SK-N-SH treated with all-trans-retinoic acid at 6 μM for 48 hours (cell line): ENCODE data around the gene KCNG2.

ENCODE experiments used
- ATAC-seq: fragments of 200-7000 bp; cut with Tn5 transposase; 3 replicates; pipeline ENCODE4 v1.9.1; 2020; ENCODE audit warnings: mild to moderate bottlenecking, moderate library complexity
- ARNTL ChIP-seq: fragments of 450-650 bp; formaldehyde crosslinking; IDR thresholded peaks from 2 replicates; pipeline ENCODE4 v1.5.0; 2020; ENCODE audit warnings: low read depth, mild to moderate bottlenecking, moderate library complexity, borderline replicate concordance
- CSDC2 ChIP-seq: fragments of 250-450 bp; sonication (Bioruptor Pico); IDR thresholded peaks from 2 replicates; pipeline ENCODE4 v1.5.0; 2020; ENCODE audit warnings: mild to moderate bottlenecking, moderate library complexity
- CSRNP3 ChIP-seq: fragments of 250-450 bp; sonication (Bioruptor Pico); IDR thresholded peaks from 2 replicates; pipeline ENCODE4 v1.5.1; 2021; ENCODE audit warnings: mild to moderate bottlenecking, moderate library complexity
- ESRRG ChIP-seq: fragments of 250-450 bp; sonication (Bioruptor Pico); IDR thresholded peaks from 2 replicates; pipeline ENCODE4 v1.6.1; 2021; ENCODE audit warnings: mild to moderate bottlenecking
- GLIS3 ChIP-seq: fragments of 250-450 bp; sonication (Bioruptor Pico); IDR thresholded peaks from 2 replicates; pipeline ENCODE4 v1.5.0; 2020; ENCODE audit warnings: mild to moderate bottlenecking, moderate library complexity
- OSR1 ChIP-seq: fragments of 250-450 bp; sonication (Bioruptor Pico); IDR thresholded peaks from 2 replicates; pipeline ENCODE4 v1.8.0; 2022; ENCODE audit warnings: moderate library complexity, mild to moderate bottlenecking, inconsistent platforms
- PATZ1 ChIP-seq: fragments of 250-450 bp; sonication (Bioruptor Pico); IDR thresholded peaks from 2 replicates; pipeline ENCODE4 v1.8.0; 2020; ENCODE audit warnings: mild to moderate bottlenecking, moderate library complexity, borderline replicate concordance
- RARB ChIP-seq: fragments of 250-450 bp; sonication (Bioruptor Pico); IDR thresholded peaks from 2 replicates; pipeline ENCODE4 v1.8.0; 2021; ENCODE audit warnings: mild to moderate bottlenecking, moderate library complexity
- SNAI2 ChIP-seq: fragments of 250-450 bp; sonication (Bioruptor Pico); IDR thresholded peaks from 2 replicates; pipeline ENCODE4 v1.5.0; 2020; ENCODE audit warnings: mild to moderate bottlenecking, moderate library complexity
- TCF4 ChIP-seq: fragments of 250-450 bp; sonication (Bioruptor Pico); IDR thresholded peaks from 2 replicates; pipeline ENCODE4 v1.8.0; 2021; ENCODE audit warnings: mild to moderate bottlenecking, moderate library complexity, borderline replicate concordance
- TOX ChIP-seq: fragments of 250-450 bp; sonication (Bioruptor Pico); IDR thresholded peaks from 2 replicates; pipeline ENCODE4 v1.8.0; 2021; ENCODE audit warnings: mild to moderate bottlenecking, moderate library complexity, borderline replicate concordance
- ZC3H10 ChIP-seq: fragments of 250-450 bp; sonication (Bioruptor Pico); IDR thresholded peaks from 2 replicates; pipeline ENCODE4 v1.5.1; 2021; ENCODE audit warnings: mild to moderate bottlenecking, moderate library complexity
- ZFP3 ChIP-seq: fragments of 250-450 bp; sonication (Bioruptor Pico); IDR thresholded peaks from 2 replicates; pipeline ENCODE4 v1.5.0; 2020; ENCODE audit warnings: mild to moderate bottlenecking, moderate library complexity
- ZFP30 ChIP-seq: fragments of 450-650 bp; formaldehyde crosslinking; IDR thresholded peaks from 2 replicates; pipeline ENCODE4 v1.5.0; 2022; ENCODE audit warnings: mild to moderate bottlenecking, moderate library complexity
- ZNF565 ChIP-seq: fragments of 450-650 bp; formaldehyde crosslinking; conservative IDR thresholded peaks from 2 replicates; pipeline ENCODE4 v1.5.0; 2020; ENCODE audit warnings: low read depth, mild to moderate bottlenecking, moderate library complexity
- ZNF70 ChIP-seq: fragments of 450-650 bp; formaldehyde crosslinking; IDR thresholded peaks from 2 replicates; pipeline ENCODE4 v1.5.0; 2020; ENCODE audit warnings: mild to moderate bottlenecking, moderate library complexity
- ZNF8 ChIP-seq: fragments of 450-650 bp; formaldehyde crosslinking; IDR thresholded peaks from 2 replicates; pipeline ENCODE4 v1.5.0; 2020; ENCODE audit warnings: mild to moderate bottlenecking, moderate library complexity
- TF ChIP-seq, protein P1 (sequence below): fragments of 250-450 bp; sonication (Bioruptor Pico); IDR thresholded peaks from 2 replicates; pipeline ENCODE4 v1.5.0; 2020; ENCODE audit warnings: mild to moderate bottlenecking, moderate library complexity
- TF ChIP-seq, protein P2 (sequence below): fragments of 250-450 bp; sonication (Bioruptor Pico); IDR thresholded peaks from 2 replicates; pipeline ENCODE4 v1.8.0; 2021; ENCODE audit warnings: low read depth, mild to moderate bottlenecking, moderate library complexity, borderline replicate concordance
- TF ChIP-seq, protein P3 (sequence below): fragments of 250-450 bp; sonication (Bioruptor Pico); IDR thresholded peaks from 2 replicates; pipeline ENCODE4 v1.5.1; 2020; ENCODE audit warnings: low read depth, mild to moderate bottlenecking, moderate library complexity

The KCNG2 gene

DNA sequence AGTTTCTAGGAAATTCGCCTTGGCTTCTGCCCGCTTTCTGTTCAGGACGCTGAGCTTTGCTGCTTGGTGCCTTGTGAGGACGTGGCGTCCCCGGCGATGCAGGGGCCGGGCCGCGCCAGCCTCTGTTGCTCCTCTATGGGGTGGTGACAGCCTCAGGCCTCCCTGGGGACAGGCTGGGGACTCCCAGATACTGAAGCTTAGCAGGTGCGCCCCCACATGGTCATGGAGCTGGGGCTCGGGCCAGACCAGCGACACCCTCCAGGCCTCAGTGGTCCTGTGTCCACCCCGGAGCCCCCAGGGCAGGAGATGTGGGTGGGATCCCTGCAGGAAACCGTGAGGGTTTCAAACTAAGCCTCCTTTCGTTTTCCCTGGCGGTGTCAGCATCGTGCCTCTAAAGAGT, 29.2 kb downstream of the KCNG2 start:
- no peak for ATAC-seq
- TF ChIP-seq TCF4 (CRISPR knock-in tag) (no peak), ZFP30 (no peak), SNAI2 (no peak), CSDC2 (no peak), ARNTL (CRISPR knock-in tag) (no peak), RARB (CRISPR knock-in tag) (no peak), GLIS3 (CRISPR knock-in tag) (no peak), ZNF565 (CRISPR knock-in tag) (no peak)
- TF ChIP-seq, protein P1, sequence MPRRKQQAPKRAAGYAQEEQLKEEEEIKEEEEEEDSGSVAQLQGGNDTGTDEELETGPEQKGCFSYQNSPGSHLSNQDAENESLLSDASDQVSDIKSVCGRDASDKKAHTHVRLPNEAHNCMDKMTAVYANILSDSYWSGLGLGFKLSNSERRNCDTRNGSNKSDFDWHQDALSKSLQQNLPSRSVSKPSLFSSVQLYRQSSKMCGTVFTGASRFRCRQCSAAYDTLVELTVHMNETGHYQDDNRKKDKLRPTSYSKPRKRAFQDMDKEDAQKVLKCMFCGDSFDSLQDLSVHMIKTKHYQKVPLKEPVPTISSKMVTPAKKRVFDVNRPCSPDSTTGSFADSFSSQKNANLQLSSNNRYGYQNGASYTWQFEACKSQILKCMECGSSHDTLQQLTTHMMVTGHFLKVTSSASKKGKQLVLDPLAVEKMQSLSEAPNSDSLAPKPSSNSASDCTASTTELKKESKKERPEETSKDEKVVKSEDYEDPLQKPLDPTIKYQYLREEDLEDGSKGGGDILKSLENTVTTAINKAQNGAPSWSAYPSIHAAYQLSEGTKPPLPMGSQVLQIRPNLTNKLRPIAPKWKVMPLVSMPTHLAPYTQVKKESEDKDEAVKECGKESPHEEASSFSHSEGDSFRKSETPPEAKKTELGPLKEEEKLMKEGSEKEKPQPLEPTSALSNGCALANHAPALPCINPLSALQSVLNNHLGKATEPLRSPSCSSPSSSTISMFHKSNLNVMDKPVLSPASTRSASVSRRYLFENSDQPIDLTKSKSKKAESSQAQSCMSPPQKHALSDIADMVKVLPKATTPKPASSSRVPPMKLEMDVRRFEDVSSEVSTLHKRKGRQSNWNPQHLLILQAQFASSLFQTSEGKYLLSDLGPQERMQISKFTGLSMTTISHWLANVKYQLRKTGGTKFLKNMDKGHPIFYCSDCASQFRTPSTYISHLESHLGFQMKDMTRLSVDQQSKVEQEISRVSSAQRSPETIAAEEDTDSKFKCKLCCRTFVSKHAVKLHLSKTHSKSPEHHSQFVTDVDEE: no peak
- TF ChIP-seq, protein P2, sequence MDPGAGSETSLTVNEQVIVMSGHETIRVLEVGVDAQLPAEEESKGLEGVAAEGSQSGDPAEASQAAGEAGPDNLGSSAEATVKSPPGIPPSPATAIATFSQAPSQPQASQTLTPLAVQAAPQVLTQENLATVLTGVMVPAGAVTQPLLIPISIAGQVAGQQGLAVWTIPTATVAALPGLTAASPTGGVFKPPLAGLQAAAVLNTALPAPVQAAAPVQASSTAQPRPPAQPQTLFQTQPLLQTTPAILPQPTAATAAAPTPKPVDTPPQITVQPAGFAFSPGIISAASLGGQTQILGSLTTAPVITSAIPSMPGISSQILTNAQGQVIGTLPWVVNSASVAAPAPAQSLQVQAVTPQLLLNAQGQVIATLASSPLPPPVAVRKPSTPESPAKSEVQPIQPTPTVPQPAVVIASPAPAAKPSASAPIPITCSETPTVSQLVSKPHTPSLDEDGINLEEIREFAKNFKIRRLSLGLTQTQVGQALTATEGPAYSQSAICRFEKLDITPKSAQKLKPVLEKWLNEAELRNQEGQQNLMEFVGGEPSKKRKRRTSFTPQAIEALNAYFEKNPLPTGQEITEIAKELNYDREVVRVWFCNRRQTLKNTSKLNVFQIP: no peak

GRCh38 chr18:79828258-79828657, 30.5 kb downstream of the KCNG2 start:
- no peak for ATAC-seq

More at GRCh38 chr18:79828258-79828657, 30.5 kb downstream of the KCNG2 start:
- TF ChIP-seq ZNF565 (CRISPR knock-in tag) (no peak), CSDC2 (no peak), ARNTL (CRISPR knock-in tag) (no peak), ZFP30 (no peak), TOX (CRISPR knock-in tag) (no peak), ESRRG (no peak), TCF4 (CRISPR knock-in tag) (no peak), OSR1 (CRISPR knock-in tag) (no peak), ZNF8 (CRISPR knock-in tag) (no peak), ZFP3 (CRISPR knock-in tag) (no peak), ZC3H10 (CRISPR knock-in tag) (no peak), ZNF70 (CRISPR knock-in tag) (no peak), PATZ1 (CRISPR knock-in tag) (no peak), CSRNP3 (no peak)
- TF ChIP-seq, protein P3, sequence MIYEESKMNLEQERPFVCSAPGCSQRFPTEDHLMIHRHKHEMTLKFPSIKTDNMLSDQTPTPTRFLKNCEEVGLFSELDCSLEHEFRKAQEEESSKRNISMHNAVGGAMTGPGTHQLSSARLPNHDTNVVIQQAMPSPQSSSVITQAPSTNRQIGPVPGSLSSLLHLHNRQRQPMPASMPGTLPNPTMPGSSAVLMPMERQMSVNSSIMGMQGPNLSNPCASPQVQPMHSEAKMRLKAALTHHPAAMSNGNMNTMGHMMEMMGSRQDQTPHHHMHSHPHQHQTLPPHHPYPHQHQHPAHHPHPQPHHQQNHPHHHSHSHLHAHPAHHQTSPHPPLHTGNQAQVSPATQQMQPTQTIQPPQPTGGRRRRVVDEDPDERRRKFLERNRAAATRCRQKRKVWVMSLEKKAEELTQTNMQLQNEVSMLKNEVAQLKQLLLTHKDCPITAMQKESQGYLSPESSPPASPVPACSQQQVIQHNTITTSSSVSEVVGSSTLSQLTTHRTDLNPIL (CRISPR knock-in tag): no peak
- TF ChIP-seq, protein P1: no peak
- TF ChIP-seq, protein P2: no peak
- TF ChIP-seq, all 23 proteins: peak for 0
